ENCODE data around the gene ATP6V0E1.
A peak's percentile ranks its signal among the peaks of the same experiment; 100 is the strongest.

The ATP6V0E1 gene

GRCh38 chr5:173020154-173020581, 36.6 kb downstream of the ATP6V0E1 start:
- Histone ChIP-seq H3K4me1 (ENCODE audit: low read length) (no peaks in the 10 kb centered on the region), H3K79me2 (ENCODE audit: low read length) (peaks cover 88% of the 10 kb centered on the region), H4K20me1 (ENCODE audit: insufficient read depth, low read length) (peaks cover 44% of the 10 kb centered on the region), H3K9me3 (ENCODE audit: insufficient read depth, low read length) (no peaks in the 10 kb centered on the region), H3K4me2 (ENCODE audit: low read length) (no peak overlapping the region), H3K27me3 (ENCODE audit: low read depth, low read length) (no peaks in the 10 kb centered on the region), H3K27ac (ENCODE audit: low read length) (no peak overlapping the region), H3K9ac (ENCODE audit: low read length) (no peak overlapping the region), H3K36me3 (replicated peaks; ENCODE audit: low read depth, low read length) (peaks cover 23% of the 10 kb centered on the region), H3K4me3 (ENCODE audit: low read length) (no peak overlapping the region), H2AFZ (ENCODE audit: low read depth, low read length) (no peak overlapping the region)
- TF ChIP-seq, protein P1, sequence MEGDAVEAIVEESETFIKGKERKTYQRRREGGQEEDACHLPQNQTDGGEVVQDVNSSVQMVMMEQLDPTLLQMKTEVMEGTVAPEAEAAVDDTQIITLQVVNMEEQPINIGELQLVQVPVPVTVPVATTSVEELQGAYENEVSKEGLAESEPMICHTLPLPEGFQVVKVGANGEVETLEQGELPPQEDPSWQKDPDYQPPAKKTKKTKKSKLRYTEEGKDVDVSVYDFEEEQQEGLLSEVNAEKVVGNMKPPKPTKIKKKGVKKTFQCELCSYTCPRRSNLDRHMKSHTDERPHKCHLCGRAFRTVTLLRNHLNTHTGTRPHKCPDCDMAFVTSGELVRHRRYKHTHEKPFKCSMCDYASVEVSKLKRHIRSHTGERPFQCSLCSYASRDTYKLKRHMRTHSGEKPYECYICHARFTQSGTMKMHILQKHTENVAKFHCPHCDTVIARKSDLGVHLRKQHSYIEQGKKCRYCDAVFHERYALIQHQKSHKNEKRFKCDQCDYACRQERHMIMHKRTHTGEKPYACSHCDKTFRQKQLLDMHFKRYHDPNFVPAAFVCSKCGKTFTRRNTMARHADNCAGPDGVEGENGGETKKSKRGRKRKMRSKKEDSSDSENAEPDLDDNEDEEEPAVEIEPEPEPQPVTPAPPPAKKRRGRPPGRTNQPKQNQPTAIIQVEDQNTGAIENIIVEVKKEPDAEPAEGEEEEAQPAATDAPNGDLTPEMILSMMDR (IDR thresholded peaks at IDR 0.05; ENCODE audit: low read depth, low read length), result no peak
- TF ChIP-seq EZH2phosphoT487 (IDR thresholded peaks at IDR 0.05; ENCODE audit: low read depth), result no peak

DNA sequence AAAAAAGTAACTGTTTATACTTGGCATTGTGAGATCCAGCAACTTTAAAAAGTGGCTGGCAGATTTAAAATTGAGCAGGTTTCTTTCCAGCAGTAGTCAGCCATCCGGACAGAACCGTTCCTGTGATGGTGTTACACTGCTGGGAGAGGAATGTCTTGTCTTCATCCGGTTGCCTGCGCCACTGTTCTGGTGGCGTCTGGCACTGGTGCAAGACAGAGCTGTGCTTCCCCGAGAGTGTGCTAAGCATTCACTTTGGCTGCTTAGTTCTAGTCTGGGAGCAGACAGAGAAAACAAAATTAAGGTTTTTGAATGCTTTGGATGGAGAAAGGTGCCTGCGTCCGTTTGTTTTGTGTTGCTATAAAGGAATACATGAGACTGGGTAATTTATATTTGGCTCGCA, 37.1 kb downstream of the ATP6V0E1 start:
- peaks cover 87% of the 10 kb centered on the region for H3K79me2 ChIP-seq (ENCODE audit: low read length)
- H3K9me3 ChIP-seq (ENCODE audit: insufficient read depth, low read length), result no peaks in the 10 kb centered on the region
- H2AFZ ChIP-seq (ENCODE audit: low read depth, low read length), result no peak overlapping the region
- peaks cover 23% of the 10 kb centered on the region for H3K36me3 ChIP-seq (replicated peaks; ENCODE audit: low read depth, low read length)
- no peak overlapping the region for H3K9ac ChIP-seq (ENCODE audit: low read length)
- H3K4me2 ChIP-seq (ENCODE audit: low read length), result no peak overlapping the region
- H3K27me3 ChIP-seq (ENCODE audit: low read depth, low read length), result no peaks in the 10 kb centered on the region
- TF ChIP-seq EZH2phosphoT487 (IDR thresholded peaks at IDR 0.05; ENCODE audit: low read depth), result no peak
- TF ChIP-seq, protein P1 (IDR thresholded peaks at IDR 0.05; ENCODE audit: low read depth, low read length), result no peak
- H3K4me3 ChIP-seq (ENCODE audit: low read length), result no peak overlapping the region
- H4K20me1 ChIP-seq (ENCODE audit: insufficient read depth, low read length), result peaks cover 41% of the 10 kb centered on the region
- no peak overlapping the region for H3K27ac ChIP-seq (ENCODE audit: low read length)
- no peaks in the 10 kb centered on the region for H3K4me1 ChIP-seq (ENCODE audit: low read length)

- Histone ChIP-seq H3K9me3 (ENCODE audit: insufficient read depth, low read length) (no peaks in the 10 kb centered on the region), H3K79me2 (ENCODE audit: low read length) (peaks cover 83% of the 10 kb centered on the region), H2AFZ (ENCODE audit: low read depth, low read length) (no peak overlapping the region), H3K27me3 (ENCODE audit: low read depth, low read length) (no peaks in the 10 kb centered on the region), H3K4me2 (ENCODE audit: low read length) (no peak overlapping the region), H3K4me1 (ENCODE audit: low read length) (peaks cover 26% of the 10 kb centered on the region), H3K36me3 (replicated peaks; ENCODE audit: low read depth, low read length) (peaks cover 17% of the 10 kb centered on the region), H3K27ac (ENCODE audit: low read length) (no peak overlapping the region), H4K20me1 (ENCODE audit: insufficient read depth, low read length) (peaks cover 29% of the 10 kb centered on the region), H3K9ac (ENCODE audit: low read length) (no peak overlapping the region), H3K4me3 (ENCODE audit: low read length) (no peak overlapping the region)
- TF ChIP-seq, protein P1 (IDR thresholded peaks at IDR 0.05; ENCODE audit: low read depth, low read length), result no peak
- TF ChIP-seq EZH2phosphoT487 (IDR thresholded peaks at IDR 0.05; ENCODE audit: low read depth), result no peak
Observed at GRCh38 chr5:173025651-173026050, 42.1 kb downstream of the ATP6V0E1 start.

DNA sequence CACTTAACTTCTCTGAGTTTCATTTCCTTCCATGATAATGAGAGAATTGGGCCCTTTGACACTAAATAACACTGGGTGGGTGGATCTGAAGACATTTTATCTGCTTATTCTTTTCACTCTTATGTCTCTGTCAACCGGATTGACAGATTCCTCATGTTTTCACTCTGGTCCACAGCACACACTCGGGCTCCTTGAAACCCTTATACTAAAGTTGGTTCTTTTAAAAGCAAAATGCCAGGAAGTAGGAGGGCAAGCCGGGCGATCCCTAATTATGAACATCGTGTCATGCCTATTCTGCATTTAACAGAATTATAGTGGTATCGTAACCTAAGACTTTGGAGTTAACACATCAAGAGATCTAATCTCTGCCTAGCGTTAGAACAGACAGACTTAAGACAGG, 44.3 kb downstream of the ATP6V0E1 start:
- H4K20me1 ChIP-seq (ENCODE audit: insufficient read depth, low read length), result peaks cover 24% of the 10 kb centered on the region
- H3K4me2 ChIP-seq (ENCODE audit: low read length), result peak overlapping the region; percentile 22
- TF ChIP-seq EZH2phosphoT487 (IDR thresholded peaks at IDR 0.05; ENCODE audit: low read depth), result no peak
- TF ChIP-seq, protein P1 (IDR thresholded peaks at IDR 0.05; ENCODE audit: low read depth, low read length), result no peak
- peaks cover 26% of the 10 kb centered on the region for H3K4me1 ChIP-seq (ENCODE audit: low read length)
- no peak overlapping the region for H3K9ac ChIP-seq (ENCODE audit: low read length)
- peaks cover 82% of the 10 kb centered on the region for H3K79me2 ChIP-seq (ENCODE audit: low read length)
- H3K9me3 ChIP-seq (ENCODE audit: insufficient read depth, low read length), result no peaks in the 10 kb centered on the region
- H2AFZ ChIP-seq (ENCODE audit: low read depth, low read length), result no peak overlapping the region
- H3K36me3 ChIP-seq (replicated peaks; ENCODE audit: low read depth, low read length), result peaks cover 7% of the 10 kb centered on the region
- peak overlapping the region; percentile 22; the same call in 1 of the 2 replicates for H3K27ac ChIP-seq (ENCODE audit: low read length)
- H3K27me3 ChIP-seq (ENCODE audit: low read depth, low read length), result no peaks in the 10 kb centered on the region
- no peak overlapping the region for H3K4me3 ChIP-seq (ENCODE audit: low read length)

Measured in OCI-LY3 (cell line).